GM12874 (cell line): ENCODE measurements around the gene TTYH3.

Source experiments
- TF ChIP-seq, protein P1 (sequence below): IDR thresholded peaks from 2 replicates; pipeline ENCODE4 v1.5.1; 2011; ENCODE audit warnings: low read depth, mild to moderate bottlenecking, control low read depth, low read length, moderate library complexity; ENCODE audit not compliant: insufficient read depth

TTYH3 gene

DNA sequence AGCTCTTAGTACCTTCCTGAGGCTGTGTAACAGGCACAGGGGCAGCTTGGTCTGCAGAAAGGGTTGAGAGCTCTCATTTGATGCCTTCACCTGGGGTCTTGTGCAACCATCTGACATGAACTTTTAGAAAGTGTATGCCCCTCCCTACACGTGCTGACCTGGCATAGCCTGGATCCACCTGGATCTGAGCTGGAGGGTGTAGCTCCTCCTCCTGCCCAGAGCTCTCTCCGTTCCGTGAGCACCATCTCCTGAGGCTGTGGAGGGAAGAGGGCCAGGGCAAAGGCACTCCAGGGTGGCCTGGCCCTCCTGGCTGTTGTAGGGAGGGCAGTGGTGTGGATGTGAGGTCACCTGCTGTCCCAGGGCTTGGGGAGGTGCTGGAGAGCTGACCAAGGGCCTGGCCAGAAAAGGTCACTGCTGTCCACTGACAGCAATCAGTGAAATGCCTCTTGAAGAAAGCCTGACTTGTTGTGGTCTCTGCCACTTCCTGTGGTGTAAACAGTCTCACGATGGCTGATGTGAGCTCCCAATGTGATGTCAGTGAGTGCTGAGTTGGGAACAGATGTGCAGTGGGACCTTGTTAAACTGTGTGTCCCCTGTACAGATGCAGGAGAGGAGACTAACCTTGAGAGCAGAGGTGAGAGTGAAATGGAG, 79.2 kb downstream of the TTYH3 start:
- TF ChIP-seq, protein P1, sequence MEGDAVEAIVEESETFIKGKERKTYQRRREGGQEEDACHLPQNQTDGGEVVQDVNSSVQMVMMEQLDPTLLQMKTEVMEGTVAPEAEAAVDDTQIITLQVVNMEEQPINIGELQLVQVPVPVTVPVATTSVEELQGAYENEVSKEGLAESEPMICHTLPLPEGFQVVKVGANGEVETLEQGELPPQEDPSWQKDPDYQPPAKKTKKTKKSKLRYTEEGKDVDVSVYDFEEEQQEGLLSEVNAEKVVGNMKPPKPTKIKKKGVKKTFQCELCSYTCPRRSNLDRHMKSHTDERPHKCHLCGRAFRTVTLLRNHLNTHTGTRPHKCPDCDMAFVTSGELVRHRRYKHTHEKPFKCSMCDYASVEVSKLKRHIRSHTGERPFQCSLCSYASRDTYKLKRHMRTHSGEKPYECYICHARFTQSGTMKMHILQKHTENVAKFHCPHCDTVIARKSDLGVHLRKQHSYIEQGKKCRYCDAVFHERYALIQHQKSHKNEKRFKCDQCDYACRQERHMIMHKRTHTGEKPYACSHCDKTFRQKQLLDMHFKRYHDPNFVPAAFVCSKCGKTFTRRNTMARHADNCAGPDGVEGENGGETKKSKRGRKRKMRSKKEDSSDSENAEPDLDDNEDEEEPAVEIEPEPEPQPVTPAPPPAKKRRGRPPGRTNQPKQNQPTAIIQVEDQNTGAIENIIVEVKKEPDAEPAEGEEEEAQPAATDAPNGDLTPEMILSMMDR = no peak

DNA sequence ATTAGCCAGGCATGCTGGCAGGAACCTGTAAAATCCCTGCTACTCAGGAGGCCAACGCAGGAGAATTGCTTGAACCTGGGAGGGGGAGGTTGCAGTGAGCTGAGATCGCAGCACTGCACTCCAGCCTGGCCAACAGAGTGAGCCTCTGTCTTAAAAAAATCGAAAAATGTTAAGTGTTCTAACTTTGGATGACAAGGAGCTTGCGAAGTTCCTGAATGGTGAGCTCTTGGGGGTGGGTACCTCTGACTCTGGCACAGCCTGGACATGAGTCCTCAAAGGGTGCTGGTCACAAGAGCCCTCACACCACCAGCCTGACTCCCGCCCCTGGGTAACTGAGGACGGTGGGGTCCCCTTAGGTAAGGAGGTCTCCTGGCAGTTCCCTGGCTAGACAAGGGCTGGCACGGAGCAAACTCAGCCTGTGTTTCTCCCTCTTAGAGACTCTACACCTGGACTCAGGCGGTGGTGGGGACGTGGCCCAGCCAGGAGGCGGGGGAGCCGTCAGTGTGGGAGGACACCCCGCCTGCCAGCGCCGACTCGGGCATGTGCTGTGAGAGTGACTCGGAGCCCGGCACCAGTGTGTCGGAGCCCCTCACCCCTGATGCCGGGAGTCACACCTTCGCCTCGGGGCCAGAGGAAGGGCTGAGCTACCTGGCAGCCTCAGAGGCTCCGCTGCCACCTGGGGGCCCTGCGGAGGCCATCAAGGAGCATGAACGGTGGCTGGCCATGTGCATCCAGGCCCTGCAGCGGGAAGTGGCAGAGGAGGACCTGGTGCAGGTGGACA, 80.3 kb downstream of the TTYH3 start:
- TF ChIP-seq, protein P1 = no peak

DNA sequence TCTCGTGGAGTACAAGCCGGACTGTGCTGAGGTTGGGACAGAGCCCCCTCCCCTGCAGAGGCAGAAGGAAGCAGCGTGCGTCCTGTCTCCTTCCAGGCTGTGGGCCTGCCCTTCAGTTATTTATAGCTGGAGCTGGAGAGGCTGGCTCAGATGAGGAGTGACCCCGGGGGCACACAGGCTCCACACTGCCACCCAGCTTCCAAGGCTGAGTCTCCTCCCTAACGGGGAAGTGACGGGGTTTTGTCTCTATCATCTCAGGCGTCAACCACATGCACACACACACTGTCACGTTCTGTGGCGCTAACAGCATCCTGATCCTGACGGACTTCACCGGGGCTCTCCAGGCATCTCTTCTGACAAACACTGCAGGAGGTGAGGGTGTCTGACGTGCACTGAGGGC, 81.6 kb downstream of the TTYH3 start:
- TF ChIP-seq, protein P1 = no peak

DNA sequence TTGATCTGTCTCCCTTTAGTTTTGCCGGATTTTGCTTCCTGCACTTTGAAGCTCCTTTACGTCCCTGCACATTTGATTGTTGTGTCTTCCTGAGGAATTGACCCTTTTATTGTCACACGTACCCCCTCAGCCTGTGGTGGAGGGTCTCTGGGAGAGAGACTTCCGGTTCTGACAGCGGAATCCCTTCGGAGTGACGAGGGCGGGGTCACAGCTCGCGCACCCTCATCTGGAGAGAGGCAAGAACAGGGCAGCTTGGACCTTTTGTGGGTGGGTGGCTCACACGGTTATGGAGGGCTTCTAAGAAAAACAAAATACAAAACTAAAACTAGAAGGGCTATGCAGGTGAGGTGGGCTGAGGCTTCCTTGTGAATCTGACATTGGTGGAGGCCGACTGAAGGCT, 82.2 kb downstream of the TTYH3 start:
- TF ChIP-seq, protein P1 = no peak
